ENCODE measurements around the gene TPH1. TPM values are rescaled to one million over a fixed set of nuclear protein-coding genes. Genes with fewer than 3 reads are reported as not detected.
"Not testable (repeated sequence)": the region's sequence is repeated elsewhere in the genome, so short reads cannot be mapped to it uniquely, and the experiment has no call there.

The TPH1 gene
- total RNA-seq, 1 donor from 2014 or later: 20.5 TPM

DNA sequence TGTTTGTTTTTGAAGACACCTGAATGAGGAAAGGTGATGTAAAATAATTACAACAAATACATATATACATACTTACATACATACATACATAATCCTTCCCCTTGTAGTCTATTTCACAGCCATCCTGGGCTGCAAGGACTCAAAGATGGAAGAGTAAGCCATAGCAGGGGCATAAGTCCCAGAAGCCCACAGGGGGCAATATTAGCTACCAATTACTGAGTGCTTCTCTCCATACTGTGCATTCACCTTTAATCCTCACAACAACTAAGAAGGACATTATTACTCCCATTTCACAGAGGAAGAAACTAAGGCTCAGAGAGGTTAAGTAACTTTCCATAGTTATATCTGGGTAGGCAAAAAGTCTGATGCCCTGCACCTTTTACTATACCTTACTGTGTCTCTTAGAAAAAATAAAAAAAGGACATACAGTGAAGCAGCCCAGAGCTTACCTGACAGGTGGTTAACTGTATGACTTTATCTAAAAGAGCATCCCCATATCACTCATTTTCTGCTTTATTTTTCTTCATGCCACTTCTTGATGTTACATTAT, 35.9 kb downstream of the TPH1 start:
- TF ChIP-seq, protein P1, sequence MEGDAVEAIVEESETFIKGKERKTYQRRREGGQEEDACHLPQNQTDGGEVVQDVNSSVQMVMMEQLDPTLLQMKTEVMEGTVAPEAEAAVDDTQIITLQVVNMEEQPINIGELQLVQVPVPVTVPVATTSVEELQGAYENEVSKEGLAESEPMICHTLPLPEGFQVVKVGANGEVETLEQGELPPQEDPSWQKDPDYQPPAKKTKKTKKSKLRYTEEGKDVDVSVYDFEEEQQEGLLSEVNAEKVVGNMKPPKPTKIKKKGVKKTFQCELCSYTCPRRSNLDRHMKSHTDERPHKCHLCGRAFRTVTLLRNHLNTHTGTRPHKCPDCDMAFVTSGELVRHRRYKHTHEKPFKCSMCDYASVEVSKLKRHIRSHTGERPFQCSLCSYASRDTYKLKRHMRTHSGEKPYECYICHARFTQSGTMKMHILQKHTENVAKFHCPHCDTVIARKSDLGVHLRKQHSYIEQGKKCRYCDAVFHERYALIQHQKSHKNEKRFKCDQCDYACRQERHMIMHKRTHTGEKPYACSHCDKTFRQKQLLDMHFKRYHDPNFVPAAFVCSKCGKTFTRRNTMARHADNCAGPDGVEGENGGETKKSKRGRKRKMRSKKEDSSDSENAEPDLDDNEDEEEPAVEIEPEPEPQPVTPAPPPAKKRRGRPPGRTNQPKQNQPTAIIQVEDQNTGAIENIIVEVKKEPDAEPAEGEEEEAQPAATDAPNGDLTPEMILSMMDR (conservative IDR thresholded peaks at IDR 0.05): no peak
- H3K27ac Mint-ChIP-seq: no peak overlapping the region
- H3K27me3 Mint-ChIP-seq: peaks cover 19% of the 10 kb centered on the region
- H3K36me3 Mint-ChIP-seq: peaks cover 3% of the 10 kb centered on the region
- no peak for DNase-seq (ENCODE audit: extremely low spot score, unreplicated experiment)
- no peaks in the 10 kb centered on the region for H3K9me3 Mint-ChIP-seq
- H3K4me1 Mint-ChIP-seq (ENCODE audit: unreplicated experiment): peaks cover 13% of the 10 kb centered on the region
- peak overlapping the region; percentile 93 for H3K4me3 Mint-ChIP-seq

GRCh38 chr11:18005376-18006129, 40.5 kb downstream of the TPH1 start:
- Mint-ChIP-seq H3K27me3 (no peaks in the 10 kb centered on the region), H3K27ac (no peak overlapping the region), H3K4me3 (no peak overlapping the region), H3K9me3 (no peaks in the 10 kb centered on the region), H3K4me1 (ENCODE audit: unreplicated experiment) (no peaks in the 10 kb centered on the region), H3K36me3 (peaks cover 12% of the 10 kb centered on the region)
- DNase-seq (ENCODE audit: extremely low spot score, unreplicated experiment): no peak
- TF ChIP-seq, protein P1 (conservative IDR thresholded peaks at IDR 0.05): no peak

GRCh38 chr11:18001191-18001590, 44.9 kb downstream of the TPH1 start:
- no peaks in the 10 kb centered on the region for H3K9me3 Mint-ChIP-seq
- H3K27me3 Mint-ChIP-seq: no peaks in the 10 kb centered on the region
- no peak for DNase-seq (ENCODE audit: extremely low spot score, unreplicated experiment)
- peaks cover 17% of the 10 kb centered on the region for H3K36me3 Mint-ChIP-seq
- H3K27ac Mint-ChIP-seq: no peak overlapping the region
- H3K4me1 Mint-ChIP-seq (ENCODE audit: unreplicated experiment): no peaks in the 10 kb centered on the region
- H3K4me3 Mint-ChIP-seq: no peak overlapping the region
- TF ChIP-seq, protein P1 (conservative IDR thresholded peaks at IDR 0.05): no peak

DNA sequence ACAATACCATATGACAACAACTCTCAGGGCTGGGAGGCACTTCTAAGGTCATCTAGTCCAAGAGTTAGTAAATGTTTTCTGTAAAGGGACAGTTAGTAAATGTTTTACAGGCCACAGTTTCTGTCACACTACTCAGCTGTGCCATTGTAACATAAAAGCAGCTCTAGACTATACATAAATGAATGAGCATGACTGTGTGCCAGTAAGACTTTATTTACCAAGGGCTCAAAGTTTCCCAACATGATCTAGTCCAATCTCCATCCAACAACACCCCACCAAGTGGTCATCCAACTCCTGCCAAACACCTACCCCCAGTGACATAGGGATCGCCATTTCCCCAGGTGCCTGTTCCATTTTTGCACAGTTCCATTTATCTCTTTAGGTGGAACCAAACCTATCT, 45.3 kb downstream of the TPH1 start:
- TF ChIP-seq, protein P1 (conservative IDR thresholded peaks at IDR 0.05): no peak
- Mint-ChIP-seq H3K4me3 (no peak overlapping the region), H3K36me3 (peaks cover 17% of the 10 kb centered on the region), H3K27me3 (no peaks in the 10 kb centered on the region), H3K4me1 (ENCODE audit: unreplicated experiment) (no peaks in the 10 kb centered on the region), H3K9me3 (no peaks in the 10 kb centered on the region), H3K27ac (no peak overlapping the region)
- DNase-seq (ENCODE audit: extremely low spot score, unreplicated experiment): no peak

DNA sequence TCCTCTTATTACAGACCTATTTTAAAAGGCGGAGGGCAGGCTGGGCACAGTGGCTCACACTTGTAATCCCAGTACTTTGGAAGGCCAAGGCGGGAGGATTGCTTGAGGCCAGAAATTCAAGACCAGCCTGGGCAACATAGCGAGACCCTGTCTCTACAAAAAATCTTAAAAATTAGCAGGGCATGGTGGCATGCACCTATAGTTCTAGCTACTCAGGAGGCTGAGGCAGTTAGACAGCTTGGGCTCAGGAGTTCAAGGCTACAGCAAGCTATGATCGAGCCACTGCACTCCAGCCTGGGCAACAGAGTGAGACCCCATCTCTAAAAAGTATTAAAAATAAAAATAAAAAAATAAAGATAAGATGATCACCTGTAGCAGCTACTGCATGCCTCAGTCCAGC, 45.9 kb downstream of the TPH1 start:
- not testable (repeated sequence) for H3K27ac Mint-ChIP-seq; H3K4me3 Mint-ChIP-seq; H3K27me3 Mint-ChIP-seq; H3K9me3 Mint-ChIP-seq; DNase-seq (ENCODE audit: extremely low spot score, unreplicated experiment); H3K4me1 Mint-ChIP-seq (ENCODE audit: unreplicated experiment)
- peaks cover 13% of the 10 kb centered on the region for H3K36me3 Mint-ChIP-seq

Other genes starting within 250 kb of the TPH1 start
- 26.4 and 27.1 TPM in 2 replicates for gene SERGEF, start 33.2 kb downstream of the TPH1 start, total RNA-seq (ENCODE audit: low replicate concordance)
- gene SAAL1, start 59.8 kb upstream of the TPH1 start, total RNA-seq (ENCODE audit: low replicate concordance): 19.8 and 29.9 TPM in 2 replicates
- not detected in 2 replicates for gene MRGPRX3, start 86.3 kb upstream of the TPH1 start, total RNA-seq (ENCODE audit: low replicate concordance)
- gene MRGPRX4, start 126.6 kb upstream of the TPH1 start, total RNA-seq (ENCODE audit: low replicate concordance): not detected in 2 replicates
- not detected in 2 replicates for gene SAA4, start 190.5 kb upstream of the TPH1 start, total RNA-seq (ENCODE audit: low replicate concordance)
- not detected in 2 replicates for gene SAA2, start 202.4 kb upstream of the TPH1 start, total RNA-seq (ENCODE audit: low replicate concordance)
- gene SAA1, start 220.0 kb upstream of the TPH1 start, total RNA-seq (ENCODE audit: low replicate concordance): not detected in 2 replicates

Measured in type B pancreatic cell (in vitro differentiated cells).